Measurements from ENCODE around the gene NAA40.

Gene NAA40

GRCh38 chr11:63903884-63904283, 34.9 kb upstream of the NAA40 start:
- Histone ChIP-seq H3K4me1 (ENCODE audit: control insufficient read depth, insufficient read depth, low read length) (no peaks in the 10 kb centered on the region), H3K36me3 (ENCODE audit: control insufficient read depth in 2 of 2, insufficient read depth in 1 of 2, low read length in 2 of 2) (peaks cover 3 to 87% of the 10 kb centered on the region in 2 experiments; a peak in 2 of 3 replicates), H3K4me3 (ENCODE audit: low read depth, low read length) (no peak overlapping the region), H3K27ac (ENCODE audit: extremely low read depth, low read depth, low read length) (no peak overlapping the region), H3K9me3 (ENCODE audit: control insufficient read depth, insufficient read depth, low read depth, low read length) (no peaks in the 10 kb centered on the region)
- ChIA-PET CTCF (interaction anchor here (1.7 kb wide), 1 partner anchor 41 kb away, joined by 4 read pairs; no protein-coding TSS in a partner anchor), POLR2A (no interaction called here)
- TF ChIP-seq ZNF433 (tag by site-specific recombination; IDR thresholded peaks at IDR 0.05; ENCODE audit: low read depth) (no peak), ZNF561 (tag by site-specific recombination; IDR thresholded peaks at IDR 0.05; ENCODE audit: borderline replicate concordance) (no peak), ZNF311 (tag by site-specific recombination; IDR thresholded peaks at IDR 0.05; ENCODE audit: borderline replicate concordance) (no peak), KLF8 (tag by site-specific recombination; IDR thresholded peaks at IDR 0.05) (no peak), ZNF707 (tag by site-specific recombination; IDR thresholded peaks at IDR 0.05) (no peak), ZNF549 (tag by site-specific recombination; IDR thresholded peaks at IDR 0.05) (no peak), GLI2 (tag by site-specific recombination; IDR thresholded peaks at IDR 0.05; ENCODE audit: borderline replicate concordance, low read depth) (no peak), ZNF792 (tag by site-specific recombination; IDR thresholded peaks at IDR 0.05) (no peak), ZNF48 (tag by site-specific recombination; IDR thresholded peaks at IDR 0.05) (no peak), ZNF521 (tag by site-specific recombination; IDR thresholded peaks at IDR 0.05) (no peak), ZNF426 (tag by site-specific recombination; IDR thresholded peaks at IDR 0.05) (no peak), ZNF843 (tag by site-specific recombination; IDR thresholded peaks at IDR 0.05) (no peak), TRIM28 (IDR thresholded peaks at IDR 0.05; ENCODE audit: borderline replicate concordance, low read length) (no peak), MYNN (tag by site-specific recombination; IDR thresholded peaks at IDR 0.05; ENCODE audit: borderline replicate concordance) (no peak), KLF17 (tag by site-specific recombination; IDR thresholded peaks at IDR 0.05) (no peak), ZBTB10 (tag by site-specific recombination; IDR thresholded peaks at IDR 0.05) (no peak)

GRCh38 chr11:63904743-63905142, 34.1 kb upstream of the NAA40 start:
- H3K27ac ChIP-seq (ENCODE audit: extremely low read depth, low read depth, low read length): no peak overlapping the region
- ChIA-PET POLR2A (no interaction called here), CTCF (no interaction called here)
- H3K9me3 ChIP-seq (ENCODE audit: control insufficient read depth, insufficient read depth, low read depth, low read length): no peaks in the 10 kb centered on the region
- no peaks in the 10 kb centered on the region for H3K4me1 ChIP-seq (ENCODE audit: control insufficient read depth, insufficient read depth, low read length)
- H3K36me3 ChIP-seq (ENCODE audit: control insufficient read depth in 2 of 2, insufficient read depth in 1 of 2, low read length in 2 of 2): peaks cover 0 to 80% of the 10 kb centered on the region in 2 experiments; a peak in 1 of 3 replicates
- no peak overlapping the region for H3K4me3 ChIP-seq (ENCODE audit: low read depth, low read length)
- TF ChIP-seq ZNF16 (tag by site-specific recombination; IDR thresholded peaks at IDR 0.05; ENCODE audit: low read depth): no peak
- TF ChIP-seq ZBTB10 (tag by site-specific recombination; IDR thresholded peaks at IDR 0.05): no peak
- TF ChIP-seq ZBTB1 (tag by site-specific recombination; IDR thresholded peaks at IDR 0.05): no peak
- no peak for TF ChIP-seq PRDM10 (tag by site-specific recombination; IDR thresholded peaks at IDR 0.05)
- TF ChIP-seq ZNF37A (tag by site-specific recombination; IDR thresholded peaks at IDR 0.05): no peak
- TF ChIP-seq SP7 (tag by site-specific recombination; IDR thresholded peaks at IDR 0.05): no peak
- TF ChIP-seq ZNF449 (tag by site-specific recombination; IDR thresholded peaks at IDR 0.05): no peak
- TF ChIP-seq ZNF24 (tag by site-specific recombination; IDR thresholded peaks at IDR 0.05): no peak
- no peak for TF ChIP-seq ZNF266 (tag by site-specific recombination; IDR thresholded peaks at IDR 0.05; ENCODE audit: low read depth)
- no peak for TF ChIP-seq MYNN (tag by site-specific recombination; IDR thresholded peaks at IDR 0.05; ENCODE audit: borderline replicate concordance)
- no peak for TF ChIP-seq ZNF146 (tag by site-specific recombination; IDR thresholded peaks at IDR 0.05)

Data from HEK293 (cell line).